A549 treated with AZD9567 at 1 μM for 4 hours (cell line): Measurements from ENCODE around the gene RNASE12. TPM values are rescaled to one million over a fixed set of nuclear protein-coding genes. Genes with fewer than 3 reads are reported as not detected.

Experiments used
- total RNA-seq: library from RNA; stranded (reverse); fragments of 200-300 nt; extraction: Qiagen RNA extraction; gene quantifications from 5 replicates; pipeline ENCODE4 v1.2.3, GENCODE V29; 2022; ENCODE audit not compliant: insufficient read depth

Gene RNASE12
- total RNA-seq: not detected in 5 replicates

GRCh38 chr14:20591235-20591634 is at the start of gene RNASE12:
Gene RNASE12, minus strand, starts transcription at chr14:20591376. Its CDS starts 653 bp downstream, at chr14:20590723.

GRCh38 chr14:20587489-20588154 is 3.6 kb downstream of the RNASE12 start, which contains the start of gene RNASE11:
Gene RNASE11, minus strand, starts transcription at chr14:20588001.

GRCh38 chr14:20560961-20561360 is 30.2 kb downstream of the RNASE12 start, which contains the start of gene RNASE9:
Gene RNASE9, minus strand, starts transcription at chr14:20561047.

Other genes with a start within 250 kb of the RNASE12 start
- gene PARP2, start 247.7 kb downstream of the RNASE12 start, total RNA-seq: 15.1 to 20.1 TPM (median 18.4 TPM) in 5 replicates
- 11.3 to 19.3 TPM (median 12.7 TPM) in 5 replicates for gene TEP1, start 177.9 kb downstream of the RNASE12 start, total RNA-seq
- gene KLHL33, start 155.2 kb downstream of the RNASE12 start, total RNA-seq: 0.02 TPM in 2 of 5 replicates, not detected in the others
- gene OSGEP, start 136.6 kb downstream of the RNASE12 start, total RNA-seq: 24.3 to 28.5 TPM (median 26.1 TPM) in 5 replicates
- gene APEX1, start 136.2 kb downstream of the RNASE12 start, total RNA-seq: 257 to 270 TPM (median 258 TPM) in 5 replicates
- gene PIP4P1, start 129.9 kb downstream of the RNASE12 start, total RNA-seq: 31.9 to 36.5 TPM (median 36.1 TPM) in 5 replicates
- gene PNP, start 122.0 kb downstream of the RNASE12 start, total RNA-seq: 148 to 170 TPM (median 154 TPM) in 5 replicates
- gene RNASE10, start 85.8 kb downstream of the RNASE12 start, total RNA-seq: 0.20 to 0.41 TPM (median 0.34 TPM) in 4 of 5 replicates, not detected in the other
- gene RNASE9, start 30.3 kb downstream of the RNASE12 start, total RNA-seq: not detected in 5 replicates
- gene RNASE11, start 3.4 kb downstream of the RNASE12 start, total RNA-seq: not detected in 5 replicates
- not detected in 5 replicates for gene OR6S1, start 50.3 kb upstream of the RNASE12 start, total RNA-seq
- gene RNASE4, start 93.2 kb upstream of the RNASE12 start, total RNA-seq: 7.2 to 9.3 TPM (median 7.5 TPM) in 5 replicates
- 7.4 to 10.8 TPM (median 9.1 TPM) in 5 replicates for gene ANG, start 97.4 kb upstream of the RNASE12 start, total RNA-seq
- gene EDDM3A, start 154.5 kb upstream of the RNASE12 start, total RNA-seq: not detected in 5 replicates
- not detected in 5 replicates for gene EDDM3B, start 177.0 kb upstream of the RNASE12 start, total RNA-seq
- gene RNASE6, start 189.9 kb upstream of the RNASE12 start, total RNA-seq: not detected in 5 replicates
- 0.19 to 0.39 TPM (median 0.29 TPM) in 4 of 5 replicates, not detected in the other for gene RNASE1, start 211.5 kb upstream of the RNASE12 start, total RNA-seq